Measurements from ENCODE around the gene VWA5B1.
A peak's percentile ranks its signal among the peaks of the same experiment; 100 is the strongest.
"Not testable (repeated sequence)": the region's sequence is repeated elsewhere in the genome, so short reads cannot be mapped to it uniquely, and the experiment has no call there.

Gene VWA5B1

DNA sequence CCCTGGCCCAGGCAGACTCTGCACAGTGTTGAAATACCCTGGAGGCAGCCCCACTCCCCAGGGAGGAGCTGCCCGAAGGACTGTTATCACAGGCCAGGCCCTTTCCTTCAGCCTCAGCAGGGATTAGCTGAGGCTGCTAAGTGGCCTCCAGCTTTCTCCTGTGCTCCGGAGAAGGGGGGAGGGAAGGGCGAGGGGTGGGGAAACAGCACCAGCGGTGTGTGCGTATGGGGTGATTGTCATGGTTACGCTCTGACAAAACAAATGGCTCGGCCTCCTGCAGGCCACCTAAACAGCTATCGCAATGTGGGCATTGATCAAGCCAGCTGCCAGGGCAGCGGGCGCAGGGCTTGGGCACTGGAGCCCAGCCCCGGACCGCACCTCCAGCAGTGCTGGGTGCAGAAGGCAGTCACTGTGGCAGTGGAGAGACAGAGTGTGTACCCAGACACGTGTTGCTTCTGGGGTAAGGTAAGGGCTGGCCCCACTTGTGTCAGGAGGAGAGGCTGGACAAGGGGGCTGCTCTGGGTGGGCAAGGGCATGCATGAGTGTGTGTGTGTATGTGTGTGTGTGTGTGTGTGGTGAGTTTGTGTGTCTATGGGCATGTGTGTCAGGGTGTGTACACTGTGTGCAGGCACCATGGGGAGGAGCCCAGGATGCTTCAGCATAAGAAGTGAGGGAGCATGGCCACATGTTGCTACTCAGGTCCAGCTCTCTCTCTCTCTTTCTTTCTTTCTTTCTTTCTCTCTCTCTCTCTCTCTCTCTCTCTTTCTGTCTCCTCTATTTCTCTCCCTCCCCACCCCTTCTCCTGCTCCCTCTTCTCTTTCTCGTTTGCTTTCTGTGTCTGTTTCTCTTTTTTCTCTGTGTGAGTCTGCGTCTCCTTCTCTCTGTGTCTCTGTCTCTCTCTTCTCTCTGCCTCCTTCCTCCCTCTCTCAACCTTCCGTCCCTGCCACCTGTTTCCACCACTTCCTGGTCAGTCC, at the start of gene VWA5B1:
VWA5B1 (plus strand) TSS at position 252 of the 974 bp plus-strand sequence. CDS start 19,727 bp downstream, outside the sequence.
- DNase-seq, result no peak

DNA sequence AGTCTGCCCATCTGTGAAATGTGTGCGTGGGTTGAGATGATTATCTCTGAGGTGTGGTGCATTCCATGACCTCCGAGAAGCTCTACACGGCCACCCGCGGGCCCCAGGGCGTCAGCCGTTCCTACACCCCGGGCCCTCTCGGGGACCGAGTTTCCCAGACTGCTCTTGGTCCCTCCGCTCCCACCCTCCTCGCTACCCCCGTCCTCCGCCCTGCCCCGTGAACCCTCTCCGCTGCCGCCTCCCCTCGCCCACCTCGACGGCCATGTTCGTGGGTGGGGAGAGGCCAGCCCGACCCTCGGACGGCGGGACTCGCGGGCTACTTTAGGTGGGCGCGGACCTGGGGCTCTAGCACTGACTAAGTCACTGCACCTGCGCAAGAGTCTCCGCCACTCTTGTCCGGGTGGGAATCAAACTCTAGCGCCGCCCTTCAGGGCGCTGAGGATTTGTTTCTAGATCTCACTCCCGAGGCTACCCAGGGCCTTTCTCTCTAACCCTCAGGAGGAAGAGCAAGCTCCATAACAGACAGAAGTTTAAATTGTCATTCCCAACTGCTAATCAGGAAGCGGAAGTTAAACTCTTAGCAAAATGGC, 47.7 kb upstream of the VWA5B1 start:
- DNase-seq, result no peak

GRCh38 chr1:20248971-20249612, 41.6 kb upstream of the VWA5B1 start:
- DNase-seq, result peak; percentile 45 to 69

DNA sequence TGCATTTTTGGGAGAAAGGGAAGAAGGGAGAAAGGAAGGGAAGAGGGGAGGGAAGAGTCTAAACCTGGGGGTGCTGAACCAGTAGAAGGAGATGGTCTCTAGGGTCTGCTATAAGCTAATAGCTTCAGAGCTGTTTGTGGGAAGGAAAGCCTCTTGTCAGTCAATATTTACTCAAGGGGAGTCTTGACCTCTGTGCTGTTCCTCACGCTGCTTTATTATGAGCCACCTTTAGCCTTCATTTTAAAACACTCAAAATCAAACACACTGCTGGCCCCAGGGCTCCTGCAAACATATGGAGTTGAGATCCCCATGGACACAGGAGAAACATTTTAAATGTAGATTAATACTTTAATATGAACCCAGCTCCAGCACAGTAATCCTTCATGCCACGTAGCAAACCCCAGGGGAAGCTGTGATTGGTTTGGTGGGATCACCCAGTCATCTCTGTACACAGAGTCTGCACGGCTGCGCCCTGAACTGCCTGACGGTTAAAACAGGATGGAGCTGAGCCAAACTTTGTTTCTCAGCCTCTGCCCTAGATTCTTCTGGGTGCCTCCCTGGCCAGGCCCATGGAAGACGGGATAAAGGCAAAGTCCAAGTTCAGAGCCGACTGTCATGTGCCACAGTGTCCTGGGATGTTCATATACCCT, 40.2 kb upstream of the VWA5B1 start:
- no peak for DNase-seq

DNA sequence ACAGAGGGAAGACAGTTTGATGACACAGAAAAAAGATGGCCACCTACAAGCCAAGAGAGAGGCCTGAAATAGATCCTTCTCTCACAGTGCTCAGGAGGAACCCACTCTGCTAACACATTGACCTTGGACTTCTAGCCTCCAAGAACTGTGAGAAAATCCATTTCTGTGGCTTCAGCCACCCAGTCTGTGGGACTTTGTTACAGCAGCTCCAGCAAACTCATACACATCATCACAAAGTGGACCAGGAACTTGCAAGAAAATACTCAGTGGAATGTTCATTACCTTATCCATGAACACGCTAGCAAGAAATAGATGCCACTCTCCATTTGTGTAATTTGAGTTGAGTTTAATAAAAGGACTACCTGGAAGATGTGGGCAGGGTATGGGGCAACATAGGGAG, 38.1 kb upstream of the VWA5B1 start:
- no peak for DNase-seq

GRCh38 chr1:20255666-20256065, 35.0 kb upstream of the VWA5B1 start:
- peak in 1 of 2 donors; percentile 23 for DNase-seq

GRCh38 chr1:20259646-20260045, 31.0 kb upstream of the VWA5B1 start:
- DNase-seq, result no peak

GRCh38 chr1:20261095-20261494, 29.6 kb upstream of the VWA5B1 start:
- no peak for DNase-seq

GRCh38 chr1:20262810-20263534, 27.7 kb upstream of the VWA5B1 start:
- no peak for DNase-seq

DNA sequence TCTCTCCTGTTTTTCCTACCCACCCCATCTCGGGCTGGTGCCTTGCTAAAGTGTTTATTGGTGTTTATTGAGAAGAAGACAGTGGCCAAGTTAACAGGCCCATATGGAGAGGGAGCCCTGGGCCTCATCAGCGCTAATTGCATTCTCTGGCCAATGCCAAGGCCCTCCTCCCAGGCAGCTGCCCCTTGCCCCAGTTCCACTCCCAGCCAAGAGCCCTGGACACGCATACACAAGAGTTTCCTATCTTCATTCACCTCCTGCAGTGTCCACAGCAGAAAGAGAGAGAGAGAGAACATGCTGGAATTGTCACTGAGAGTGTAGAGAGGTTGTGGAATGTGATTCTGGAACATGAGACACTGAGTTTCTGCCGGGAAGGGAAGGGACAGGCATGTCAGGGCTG, 25.4 kb upstream of the VWA5B1 start:
- DNase-seq, result no peak

- no peak for DNase-seq
These were observed 24.5 kb upstream of the VWA5B1 start for GRCh38 chr1:20266141-20266540.

DNA sequence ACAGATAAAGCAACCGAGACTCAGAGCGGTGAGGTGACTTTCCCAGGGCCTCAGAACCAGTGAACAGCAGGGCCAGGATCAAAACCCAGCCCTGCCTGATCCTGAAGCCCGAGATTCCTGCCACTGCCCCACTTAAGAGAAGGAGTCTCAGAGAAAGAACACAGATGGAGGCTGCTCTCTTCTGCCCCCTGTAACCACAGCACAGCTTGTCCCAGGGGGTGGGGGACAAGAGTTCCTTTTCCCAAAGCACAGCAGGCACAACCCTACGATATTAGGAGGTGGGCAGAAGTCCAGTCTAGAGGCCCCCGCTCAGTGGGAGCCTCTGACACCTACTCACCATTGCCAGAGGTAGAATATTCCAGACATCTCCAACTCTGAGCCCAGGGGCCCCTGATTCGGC, 24.0 kb upstream of the VWA5B1 start:
- DNase-seq, result no peak

DNA sequence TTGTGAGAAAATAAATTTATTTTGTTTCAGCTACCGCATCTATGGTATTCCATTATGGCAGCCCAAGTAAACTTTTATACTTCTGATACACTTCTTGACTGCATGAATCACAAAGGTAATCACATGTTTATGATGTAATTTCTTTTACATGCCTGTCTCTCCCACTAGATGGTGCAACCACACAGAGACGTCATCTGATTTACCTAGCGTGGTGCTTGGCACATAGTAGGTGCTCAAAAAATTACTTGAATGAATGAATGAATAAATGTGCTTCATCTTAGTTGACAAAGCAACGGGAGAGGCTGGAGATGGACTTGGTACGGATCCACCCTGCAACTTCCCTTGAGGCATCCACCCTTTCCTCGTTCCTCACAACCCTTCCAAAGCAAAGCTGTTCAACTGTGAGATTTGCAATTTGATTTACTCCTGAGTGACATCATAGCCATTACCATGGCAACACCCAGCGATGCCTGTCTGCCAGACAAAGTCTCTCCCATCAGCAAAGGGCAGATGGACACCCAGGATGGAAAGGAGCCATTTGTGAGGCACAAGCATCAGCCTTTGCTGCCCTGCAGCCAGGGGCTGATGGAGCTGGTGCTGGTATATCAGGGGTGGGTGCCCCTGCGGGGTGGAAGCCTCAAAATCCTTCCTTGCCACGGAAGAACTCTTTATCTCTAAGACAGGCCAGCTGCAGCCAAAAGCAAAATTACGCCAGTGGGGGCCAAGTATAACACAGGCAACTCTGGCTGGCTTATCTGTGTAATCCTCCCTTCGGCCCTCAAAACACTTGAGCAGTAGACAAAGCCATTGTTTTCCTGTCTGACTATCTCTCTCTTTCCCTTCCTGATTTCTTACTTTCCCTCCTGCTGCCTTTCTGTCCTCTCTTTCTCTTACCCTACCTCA, 18.9 kb upstream of the VWA5B1 start:
- DNase-seq, result no peak

- not testable (repeated sequence) for DNase-seq
These were observed 17.0 kb upstream of the VWA5B1 start for GRCh38 chr1:20273716-20274115.

DNA sequence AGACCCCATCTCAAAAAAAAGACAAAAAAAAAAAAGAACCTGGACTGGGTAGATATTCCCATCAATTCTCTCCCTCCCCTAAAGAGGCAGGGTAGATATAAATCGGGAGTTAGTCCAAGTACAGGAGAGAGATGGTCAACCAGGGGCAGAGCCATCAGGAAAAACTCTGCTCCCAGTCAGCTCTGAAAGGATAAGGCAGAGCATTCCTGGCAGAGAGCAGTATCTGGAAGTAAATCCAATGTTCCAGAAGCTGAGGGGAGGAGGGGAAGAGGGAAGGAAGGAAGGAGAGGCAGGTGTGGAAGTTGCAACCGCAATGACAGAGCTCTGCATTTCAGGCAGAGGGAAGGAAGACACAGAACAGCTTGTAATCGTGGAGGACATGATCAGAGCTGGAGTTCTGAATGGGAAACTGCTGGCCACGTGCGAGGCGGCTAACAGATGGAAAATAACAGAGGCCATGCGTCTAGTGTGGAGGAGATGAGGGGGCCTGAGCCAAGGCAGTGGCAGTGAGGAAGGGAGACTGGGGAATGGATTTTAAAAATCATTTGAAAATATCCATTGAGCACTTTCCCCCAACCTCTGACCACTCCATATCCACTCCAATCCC, 15.3 kb upstream of the VWA5B1 start:
- DNase-seq, result no peak

- DNase-seq, result no peak
These were observed 14.1 kb upstream of the VWA5B1 start for GRCh38 chr1:20276485-20277159.

DNA sequence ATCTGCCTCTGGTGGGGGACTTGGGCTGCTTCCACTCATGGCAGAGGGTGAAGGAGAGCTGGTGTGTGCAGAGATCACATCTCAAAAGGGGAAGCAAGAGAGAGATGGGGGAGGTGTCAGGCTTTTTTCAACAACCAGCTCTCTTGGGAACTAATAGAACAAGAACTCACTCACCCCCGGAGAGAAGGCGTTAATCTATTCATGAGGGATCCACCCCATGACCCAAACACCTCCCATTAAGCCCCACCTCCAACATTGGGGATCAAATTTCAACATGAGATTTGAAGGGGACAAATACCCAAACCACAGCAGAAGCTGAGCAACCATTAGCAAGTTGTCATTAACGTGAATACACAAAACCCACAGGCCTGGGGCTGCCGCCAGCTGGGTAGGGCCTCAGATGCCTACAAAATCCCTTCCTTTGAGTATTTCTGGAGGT, 12.0 kb upstream of the VWA5B1 start:
- no peak for DNase-seq

DNA sequence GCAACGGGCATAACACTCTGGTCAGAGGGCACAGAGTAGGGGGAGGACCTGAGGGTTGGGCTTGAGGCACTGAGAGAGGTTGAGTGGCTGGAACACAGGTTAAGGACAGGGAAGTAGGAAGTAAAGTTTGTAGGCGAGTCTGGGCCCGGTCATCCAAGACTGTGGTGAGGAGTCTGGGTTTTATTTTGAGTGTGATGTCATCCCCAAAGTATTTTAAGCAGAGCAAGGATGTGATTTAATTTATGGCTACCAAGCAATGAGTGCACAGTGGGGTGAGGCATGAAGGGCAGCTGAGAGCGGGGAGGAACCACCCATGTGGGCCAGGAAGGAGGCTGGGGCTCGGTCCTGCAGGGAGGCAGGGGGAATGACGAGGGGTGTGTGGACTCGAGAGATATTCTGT, 11.2 kb upstream of the VWA5B1 start:
- DNase-seq, result no peak

DNA sequence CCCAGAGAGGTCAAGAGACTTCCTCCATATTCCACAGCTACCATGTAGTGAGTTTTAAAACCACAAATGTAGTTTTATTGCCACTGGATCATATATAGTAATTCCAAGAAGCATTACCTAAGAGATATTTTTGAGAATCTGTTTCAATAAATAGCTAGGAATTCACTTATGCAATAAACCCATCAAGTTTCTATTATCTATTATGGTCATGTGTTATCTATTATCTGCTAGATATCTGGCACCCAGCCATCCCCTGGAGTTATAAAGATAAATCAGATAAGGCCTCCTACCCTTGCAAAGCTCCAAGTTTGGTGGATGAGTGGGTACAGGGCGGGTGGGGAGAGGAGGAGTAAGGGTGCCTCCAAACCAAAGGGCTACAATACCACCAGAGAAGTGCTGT, 10.3 kb upstream of the VWA5B1 start:
- no peak for DNase-seq

- DNase-seq, result no peak
These were observed 9.8 kb upstream of the VWA5B1 start for GRCh38 chr1:20280906-20281305.

All from CD4-positive, alpha-beta T cell treated with Interferon alpha-2 for 1 hour (primary cell).